Inferior parietal cortex (tissue), 1 donor: Measurements from ENCODE around the gene GMPPA.

Experiments
- DNase-seq: peaks from one replicate; pipeline ENCODE4 v3.0.0-alpha.2; 2016; ENCODE audit errors: extremely low spot score

The GMPPA gene

GRCh38 chr2:219506802-219507526 is 8.3 kb downstream of the GMPPA start:
- no peak for DNase-seq

- no peak for DNase-seq
Observed at GRCh38 chr2:219507581-219508443, 9.1 kb downstream of the GMPPA start.

- no peak for DNase-seq
Observed at GRCh38 chr2:219508444-219508734, 9.7 kb downstream of the GMPPA start.

GRCh38 chr2:219508971-219509779 is 10.5 kb downstream of the GMPPA start:
- no peak for DNase-seq

GRCh38 chr2:219509780-219510511 is 11.3 kb downstream of the GMPPA start:
- DNase-seq, result peak; percentile 67

GRCh38 chr2:219510512-219511135 is 11.9 kb downstream of the GMPPA start:
- no peak for DNase-seq

GRCh38 chr2:219511547-219512325 is 13.0 kb downstream of the GMPPA start:
- no peak for DNase-seq

- DNase-seq, result no peak
Observed at GRCh38 chr2:219512524-219513216, 14.0 kb downstream of the GMPPA start.

GRCh38 chr2:219513787-219514186 is 15.1 kb downstream of the GMPPA start:
- DNase-seq, result no peak

GRCh38 chr2:219514196-219514761 is 15.6 kb downstream of the GMPPA start, which contains the start of gene ASIC4:
Gene ASIC4, plus strand, starts transcription at chr2:219514482. Its CDS starts 243 bp downstream, at chr2:219514725.
- DNase-seq, result peak; percentile 39

- DNase-seq, result no peak
Observed at GRCh38 chr2:219514836-219515235, 16.1 kb downstream of the GMPPA start.

GRCh38 chr2:219515874-219516629 is 17.4 kb downstream of the GMPPA start:
- DNase-seq, result no peak

- no peak for DNase-seq
Observed at GRCh38 chr2:219516888-219517287, 18.2 kb downstream of the GMPPA start.

GRCh38 chr2:219517954-219518778 is 19.5 kb downstream of the GMPPA start:
- DNase-seq, result no peak

- DNase-seq, result no peak
Observed at GRCh38 chr2:219519526-219519916, 20.8 kb downstream of the GMPPA start.

GRCh38 chr2:219520079-219520478 is 21.4 kb downstream of the GMPPA start:
- DNase-seq, result no peak

GRCh38 chr2:219521066-219521880 is 22.6 kb downstream of the GMPPA start:
- DNase-seq, result no peak
